Amygdala (tissue), 56 donors: ENCODE measurements around the gene SERAC1.

Source experiments
- DNase-seq, 56 donors: peaks; one replicate each; lab custom pipeline; 2025; lab: John Stamatoyannopoulos, UW

The SERAC1 gene

DNA sequence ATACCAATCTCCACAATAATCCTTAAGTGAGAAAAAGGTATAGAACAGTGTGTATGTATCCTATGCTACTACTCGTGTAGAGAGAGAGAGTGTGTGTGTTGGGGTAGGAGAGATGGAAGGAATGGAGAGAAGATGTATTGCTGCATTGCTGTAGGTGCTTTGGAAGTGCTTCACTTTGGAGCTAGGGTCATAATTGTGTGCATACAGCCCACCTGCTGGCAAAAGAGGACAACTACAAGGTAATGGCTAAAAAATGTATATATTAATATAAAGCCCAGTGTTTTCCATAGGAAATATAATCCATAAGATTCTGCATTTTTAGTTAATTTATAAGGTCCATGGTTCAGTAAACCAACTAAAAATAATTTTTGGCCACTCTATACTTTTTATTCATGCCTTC lies 36.1 kb downstream of the SERAC1 start:
- DNase-seq = no peak

DNA sequence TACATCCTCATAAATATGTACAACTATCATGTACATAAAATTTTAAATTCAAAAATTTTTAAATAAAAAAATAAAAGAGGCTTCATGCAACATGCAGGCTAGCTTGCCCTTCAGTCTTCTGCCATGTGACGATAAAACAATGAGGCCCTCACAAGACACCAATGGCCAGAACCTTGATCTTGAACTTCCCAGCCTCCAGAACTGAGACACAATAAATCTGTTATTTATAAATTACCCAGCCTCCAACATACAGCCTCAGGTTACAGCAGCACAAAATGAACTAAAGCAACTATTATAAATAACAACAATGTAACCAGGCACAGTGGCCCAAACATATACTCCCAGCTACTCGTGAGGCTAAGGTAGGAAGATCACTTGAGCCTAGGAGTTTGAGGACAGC lies 42.8 kb downstream of the SERAC1 start:
- DNase-seq = no peak

DNA sequence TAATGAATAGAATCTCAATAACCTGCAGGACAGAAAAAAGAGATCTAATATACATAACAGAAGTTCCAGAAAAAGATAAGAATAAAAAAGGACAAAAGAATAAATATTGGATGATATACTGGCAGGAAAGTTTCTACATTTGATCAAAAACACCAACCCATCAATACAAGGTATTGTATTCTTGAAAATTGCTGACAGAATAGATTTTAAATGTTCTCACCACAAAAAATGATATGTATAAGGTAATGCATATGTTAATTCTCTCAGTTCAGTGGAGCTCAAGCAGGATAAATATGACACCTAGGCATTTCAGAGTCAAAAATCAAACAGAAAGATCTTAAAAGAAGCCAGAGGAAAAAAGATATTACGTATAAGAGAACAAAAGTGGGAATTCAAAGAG lies 43.8 kb downstream of the SERAC1 start:
- DNase-seq = no peak

DNA sequence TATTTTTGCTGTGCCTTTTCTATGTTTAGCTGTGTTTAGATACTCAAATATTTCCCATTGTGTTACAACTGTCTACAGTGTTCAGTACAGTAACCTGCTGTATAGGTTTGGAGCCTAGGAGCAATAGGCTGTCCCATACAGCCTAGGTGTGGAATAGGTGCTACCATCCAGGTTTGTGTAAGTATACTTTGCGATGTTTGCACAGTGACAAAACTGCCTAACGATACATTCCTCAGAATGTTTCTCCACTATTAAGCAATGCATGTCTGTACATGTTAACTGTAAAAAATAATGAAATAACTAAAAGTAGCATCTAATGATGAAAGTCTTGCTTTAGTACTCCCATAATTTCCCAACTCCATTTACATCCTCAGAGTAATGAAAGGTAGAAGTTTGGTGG lies 46.0 kb downstream of the SERAC1 start:
- DNase-seq = no peak

DNA sequence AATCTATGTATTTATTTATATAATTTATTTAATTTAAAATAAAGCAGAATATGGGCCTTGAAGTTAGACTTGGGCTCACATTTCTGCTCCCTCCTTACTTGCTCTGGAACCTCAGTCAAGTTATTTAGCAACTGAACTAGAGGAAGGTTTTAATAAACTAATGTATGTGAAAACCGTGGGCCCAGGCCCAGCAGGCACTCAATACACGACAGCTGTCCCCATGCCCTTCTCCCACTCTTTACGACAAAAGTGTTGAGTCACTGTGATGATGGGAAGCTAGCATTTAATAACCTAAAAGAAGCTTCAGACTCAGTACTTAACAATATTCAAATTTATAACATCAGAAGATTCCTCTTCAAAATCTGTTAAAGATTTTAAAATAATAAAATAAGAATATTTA lies 46.7 kb downstream of the SERAC1 start:
- DNase-seq = peak in 14 of 56 donors; percentile 4 to 28 (median 10)

DNA sequence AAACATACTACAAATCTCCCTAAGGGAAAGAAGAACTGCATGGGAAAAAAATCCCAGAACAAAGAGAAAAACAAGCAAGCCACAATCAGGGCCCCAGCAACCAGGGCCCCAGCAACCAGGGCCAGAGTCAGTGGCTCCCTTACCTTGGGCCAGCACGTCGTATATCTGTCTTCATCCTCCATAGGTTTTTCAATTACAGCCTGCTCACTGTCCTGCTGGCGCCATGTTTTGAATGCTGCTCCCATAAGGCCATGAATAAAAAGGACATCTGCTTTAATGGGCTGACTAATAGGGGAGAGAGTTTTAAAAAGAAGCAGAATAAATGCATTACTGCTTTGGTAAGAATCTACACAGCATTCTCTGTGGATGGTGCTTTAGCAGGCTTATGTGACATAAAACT lies 49.2 kb downstream of the SERAC1 start:
- no peak for DNase-seq

DNA sequence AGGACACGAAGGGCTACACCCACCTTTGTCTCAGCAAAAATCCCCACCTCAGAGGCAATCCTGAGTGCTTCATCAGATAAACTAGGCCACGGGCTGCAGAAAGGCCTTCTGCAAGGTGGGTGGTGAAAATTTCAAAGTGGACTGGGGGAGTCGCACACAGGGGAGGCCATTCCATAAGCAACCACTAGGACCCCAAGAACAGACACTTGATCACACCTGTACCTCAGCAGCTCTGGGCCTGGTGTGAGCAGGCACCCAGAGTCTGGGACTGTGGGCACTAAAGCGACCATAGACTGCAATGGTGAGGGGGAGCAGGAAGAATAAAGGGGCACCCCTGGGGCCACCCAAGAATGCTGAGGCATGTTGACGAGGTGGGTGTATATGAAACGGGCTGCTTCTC lies 52.6 kb downstream of the SERAC1 start:
- DNase-seq = no peak

DNA sequence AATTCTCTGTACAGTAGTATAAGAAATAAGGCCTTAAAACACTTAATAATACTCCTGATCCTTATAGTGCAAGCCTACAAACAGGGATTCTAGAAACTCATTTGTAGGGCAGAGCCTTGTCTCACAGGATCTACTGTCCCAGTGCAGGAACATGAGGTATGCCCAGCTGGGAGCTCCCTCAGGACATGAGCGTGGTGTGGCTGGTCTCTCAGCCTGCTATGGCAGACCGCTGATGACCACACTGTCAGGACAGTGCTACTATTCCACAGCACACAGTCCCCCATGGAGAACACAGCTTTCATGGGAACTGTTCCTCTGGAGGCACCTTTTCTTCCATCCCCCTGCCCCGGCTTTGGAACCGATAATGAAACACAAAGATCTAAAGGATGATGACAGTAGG lies 53.0 kb downstream of the SERAC1 start:
- no peak for DNase-seq

DNA sequence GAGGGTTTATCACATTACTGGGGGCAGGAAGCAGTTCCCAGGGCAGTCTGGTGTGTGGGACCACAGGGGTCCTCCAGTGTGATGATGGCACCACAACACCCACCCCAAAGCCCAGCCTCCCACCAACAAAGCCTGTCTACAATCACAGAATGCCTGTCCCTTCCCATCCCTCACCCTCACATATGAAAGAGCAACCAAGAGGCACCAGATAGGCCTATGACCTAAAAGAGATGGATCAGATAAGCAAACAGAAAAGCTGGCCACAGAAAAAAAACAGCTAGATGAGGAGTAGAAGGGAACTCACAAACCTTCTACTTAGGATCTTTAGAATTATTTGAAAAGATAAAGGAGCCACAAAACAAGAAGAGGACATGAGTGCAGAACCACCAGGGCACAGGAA lies 54.3 kb downstream of the SERAC1 start:
- DNase-seq = no peak

DNA sequence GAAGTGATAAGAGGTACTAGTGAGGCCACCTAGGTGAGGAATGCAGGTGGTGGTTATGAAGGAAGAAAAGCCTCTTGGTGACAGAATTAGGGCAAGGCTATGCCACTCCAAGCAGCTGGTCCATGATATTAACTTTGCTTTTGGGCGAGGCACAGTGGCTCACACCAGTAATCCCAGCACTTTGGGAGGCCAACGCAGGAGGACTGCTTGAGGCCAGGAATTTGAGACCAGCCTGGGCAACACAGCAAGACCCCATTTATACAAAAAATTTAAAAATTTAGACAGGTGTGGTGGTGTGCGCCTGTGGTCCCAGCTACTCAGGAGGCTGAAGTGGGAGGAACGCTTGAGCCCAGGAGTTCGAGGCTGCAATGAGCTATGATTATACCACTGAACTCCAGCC lies 56.1 kb downstream of the SERAC1 start:
- no peak for DNase-seq

DNA sequence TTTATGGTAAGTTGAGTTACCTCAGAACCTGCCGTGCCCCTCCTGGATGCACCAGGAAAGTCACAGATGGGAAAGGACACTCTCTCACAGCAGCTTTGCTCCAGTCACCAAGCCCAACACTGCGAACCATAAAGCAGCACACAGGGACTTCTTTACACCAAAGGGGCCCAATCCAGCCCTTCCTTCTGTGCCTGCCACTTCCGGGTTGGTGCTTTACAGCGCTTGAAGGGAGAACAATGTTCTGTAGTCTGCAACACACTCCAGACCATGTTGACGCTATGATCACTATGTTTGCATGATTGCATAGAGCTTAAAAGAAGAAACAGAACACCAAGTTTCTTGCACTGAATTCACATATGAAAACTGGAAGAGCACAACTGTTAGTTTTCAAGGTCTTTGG lies 57.1 kb downstream of the SERAC1 start:
- DNase-seq = peak in 4 of 56 donors; percentile 7 to 16 (median 12)

DNA sequence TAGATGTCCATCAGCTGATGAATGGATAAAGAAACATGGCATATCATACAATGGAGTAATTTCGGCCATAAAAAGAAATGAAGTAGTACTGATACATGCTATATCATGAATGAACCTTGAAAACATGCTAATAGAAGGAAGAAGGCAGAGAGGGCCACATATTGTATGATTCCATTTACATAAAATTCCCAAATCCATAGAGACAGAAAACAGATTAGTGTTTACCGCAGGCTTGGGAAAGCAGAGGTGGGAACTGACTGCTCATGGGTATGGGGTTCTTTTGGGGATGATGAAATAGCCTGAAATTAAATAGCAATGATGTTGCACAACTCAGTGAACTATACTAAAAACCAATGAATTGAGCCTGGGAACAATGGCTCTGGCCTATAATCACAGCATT lies 58.3 kb downstream of the SERAC1 start:
- DNase-seq = no peak

DNA sequence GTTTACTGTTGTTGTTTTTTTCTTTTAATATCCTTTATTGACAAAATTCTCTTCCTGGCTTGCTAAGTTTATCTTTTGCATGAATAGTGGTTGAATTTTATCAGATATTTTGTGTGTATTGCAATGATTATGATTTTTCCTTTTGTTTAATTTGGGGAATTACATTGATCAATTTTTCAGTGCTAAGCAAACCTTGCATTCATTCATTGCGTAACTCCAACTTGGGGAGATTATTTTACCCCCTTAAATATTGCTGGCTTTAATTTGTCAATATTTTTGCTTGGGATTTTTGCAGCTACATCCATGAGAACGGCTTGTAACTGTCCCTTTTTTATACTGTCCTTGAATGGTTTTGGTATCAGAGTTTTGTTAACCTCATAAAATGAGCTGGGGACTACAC lies 63.4 kb downstream of the SERAC1 start:
- no peak for DNase-seq

DNA sequence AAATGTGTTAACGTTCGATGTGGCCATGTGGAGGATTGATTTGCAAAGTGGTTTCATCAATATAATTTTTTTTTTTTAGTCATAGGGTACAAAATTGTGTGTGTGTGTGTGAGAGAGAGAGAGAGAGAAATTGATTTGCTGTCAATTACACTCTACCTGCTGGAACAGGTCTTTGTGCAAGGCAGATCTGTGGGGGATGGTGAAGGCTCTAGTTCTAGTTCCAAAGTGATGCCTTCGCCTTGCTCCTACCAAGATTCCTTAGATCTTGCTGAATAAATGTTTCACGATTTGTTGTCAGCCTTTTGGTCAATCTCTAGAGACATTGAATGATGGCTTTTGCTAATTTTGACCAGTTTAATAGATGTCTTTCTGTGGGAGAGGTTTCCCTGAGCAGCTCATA lies 64.8 kb downstream of the SERAC1 start:
- DNase-seq = no peak

DNA sequence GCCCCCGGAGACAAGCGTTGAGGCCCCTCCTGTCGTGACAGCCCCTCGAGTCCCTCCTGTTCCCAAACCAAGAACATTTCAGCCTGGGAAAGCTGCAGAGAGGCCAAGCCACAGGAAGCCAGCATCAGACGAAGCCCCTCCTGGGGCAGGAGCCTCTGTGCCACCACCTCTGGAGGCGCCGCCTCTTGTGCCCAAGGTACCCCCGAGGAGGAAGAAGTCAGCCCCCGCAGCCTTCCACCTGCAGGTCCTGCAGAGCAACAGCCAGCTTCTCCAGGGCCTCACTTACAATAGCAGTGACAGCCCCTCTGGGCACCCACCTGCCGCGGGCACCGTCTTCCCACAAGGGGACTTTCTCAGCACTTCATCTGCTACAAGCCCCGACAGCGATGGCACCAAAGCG lies 72.4 kb downstream of the SERAC1 start:
- no peak for DNase-seq

DNA sequence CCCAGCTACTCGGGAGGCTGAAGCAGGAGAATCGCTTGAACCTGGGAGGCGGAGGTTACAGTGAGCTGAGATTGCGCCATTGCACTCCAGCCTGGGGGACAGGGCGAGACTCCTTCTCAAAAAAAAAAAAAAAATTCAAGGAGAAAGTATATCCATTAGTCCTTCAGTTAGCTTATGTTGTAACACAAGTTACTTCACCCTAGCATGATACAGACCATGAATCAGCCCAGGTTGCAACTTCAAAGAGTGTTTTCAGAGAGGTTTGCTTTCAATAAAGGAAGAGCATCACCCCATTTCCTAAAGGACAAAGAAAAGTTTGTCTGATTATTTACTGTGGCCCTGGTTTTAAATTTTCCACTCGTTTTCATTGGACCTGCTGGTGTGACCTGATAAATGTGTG lies 73.0 kb downstream of the SERAC1 start:
- DNase-seq = no peak

DNA sequence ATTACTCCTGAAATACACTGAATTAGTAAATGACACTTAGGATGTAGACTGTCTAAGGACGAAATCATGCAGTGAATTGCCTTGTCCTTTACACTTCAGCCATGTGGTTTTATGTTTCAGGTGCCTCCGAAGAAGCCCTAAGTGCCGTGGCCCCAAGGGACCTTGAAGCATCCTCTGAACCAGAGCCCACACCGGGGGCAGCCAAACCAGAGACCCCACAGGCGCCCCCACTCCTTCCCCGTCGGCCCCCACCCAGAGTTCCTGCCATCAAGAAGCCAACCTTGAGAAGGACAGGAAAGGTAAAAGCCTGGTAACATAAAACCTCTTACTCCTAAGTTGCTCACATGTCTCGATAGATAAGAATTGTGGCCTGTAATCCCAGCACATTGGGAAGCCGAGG lies 75.3 kb downstream of the SERAC1 start:
- no peak for DNase-seq

DNA sequence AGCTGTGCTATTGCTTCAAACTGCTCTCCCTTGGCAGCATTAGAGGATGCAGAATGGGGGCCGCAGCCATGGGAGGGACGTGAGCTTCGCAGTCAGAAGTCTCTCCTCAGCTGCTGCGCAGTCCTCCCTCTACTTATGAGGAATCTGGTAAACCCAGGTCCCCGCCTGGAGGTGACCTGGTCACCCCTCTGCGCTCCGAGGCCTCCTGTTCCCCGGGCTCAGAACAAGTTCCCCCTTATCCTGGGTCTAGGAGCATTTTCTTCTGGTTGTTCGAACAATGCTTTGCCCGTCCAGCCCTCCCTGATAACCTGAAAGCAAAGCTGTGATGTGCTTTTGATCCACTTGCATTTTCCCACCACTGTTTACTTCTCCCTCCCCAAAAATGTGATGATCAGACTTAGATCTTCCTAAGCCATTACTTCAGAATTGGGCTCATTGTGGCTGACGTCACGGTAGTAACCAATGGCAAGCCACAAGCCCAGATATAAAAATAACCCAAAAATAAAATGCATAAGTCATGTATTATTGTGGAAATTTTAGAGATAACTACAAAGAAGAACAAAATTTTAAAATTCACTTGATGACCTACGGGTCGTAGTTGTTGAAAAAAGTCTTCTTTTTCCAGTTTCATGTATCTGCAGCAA lies 80.7 kb downstream of the SERAC1 start:
- no peak for DNase-seq

DNA sequence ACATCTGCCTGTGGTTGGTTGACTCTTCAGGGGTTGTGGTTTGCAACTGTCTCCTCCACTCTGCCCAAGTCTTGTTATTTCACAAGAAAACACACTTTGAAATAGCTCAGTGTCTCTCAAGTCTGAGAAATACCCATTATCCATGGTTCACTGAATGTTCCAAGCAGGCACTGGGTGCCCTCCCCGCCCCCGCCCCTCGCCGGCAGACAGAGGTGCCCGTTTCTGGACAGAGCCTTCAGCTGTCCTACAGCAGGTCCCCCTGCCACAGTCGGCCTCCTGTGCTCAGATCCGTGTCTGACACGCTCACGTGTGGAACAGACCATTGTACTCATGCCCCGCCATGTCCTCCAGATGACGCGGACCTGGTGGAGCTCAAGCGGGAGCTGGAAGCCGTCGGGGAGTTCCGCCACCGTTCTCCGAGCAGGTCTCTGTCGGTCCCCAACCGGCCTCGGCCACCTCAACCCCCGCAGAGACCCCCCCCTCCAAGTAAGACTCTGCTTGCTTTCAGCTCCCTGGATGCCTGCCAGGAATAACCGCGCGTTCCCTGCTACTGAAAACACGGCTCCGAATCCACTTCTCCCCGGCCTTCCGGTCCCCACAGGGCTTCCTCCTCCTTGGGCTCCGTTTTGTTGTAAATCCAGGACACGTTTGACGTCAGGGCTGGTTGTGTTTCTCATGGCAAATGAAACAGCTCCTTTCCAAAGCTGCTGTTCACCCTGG lies 81.4 kb downstream of the SERAC1 start:
- peak in 16 of 56 donors; percentile 12 to 57 (median 30) for DNase-seq

DNA sequence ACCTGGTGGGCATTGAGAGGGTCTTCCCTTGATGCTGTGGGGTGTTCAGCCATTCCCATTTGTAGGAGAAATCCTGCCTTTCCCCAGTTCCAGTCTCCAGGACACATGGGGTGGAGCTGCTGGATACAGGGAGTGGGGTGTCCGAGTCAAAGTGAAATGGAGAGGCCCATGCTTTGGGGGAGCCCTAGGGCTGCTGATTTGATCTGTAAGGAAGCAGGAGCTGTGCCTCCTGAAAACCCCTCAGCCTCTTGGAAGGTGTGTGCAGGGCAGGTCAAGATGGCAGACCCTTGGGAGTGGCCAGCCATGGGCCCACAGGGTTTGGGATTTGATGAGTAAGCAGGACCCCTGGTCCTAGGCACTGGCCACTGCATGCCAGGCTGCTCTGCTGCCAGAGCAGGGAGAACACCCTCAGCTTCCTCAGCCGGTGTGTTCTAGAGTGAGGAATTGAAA lies 82.0 kb downstream of the SERAC1 start:
- no peak for DNase-seq

DNA sequence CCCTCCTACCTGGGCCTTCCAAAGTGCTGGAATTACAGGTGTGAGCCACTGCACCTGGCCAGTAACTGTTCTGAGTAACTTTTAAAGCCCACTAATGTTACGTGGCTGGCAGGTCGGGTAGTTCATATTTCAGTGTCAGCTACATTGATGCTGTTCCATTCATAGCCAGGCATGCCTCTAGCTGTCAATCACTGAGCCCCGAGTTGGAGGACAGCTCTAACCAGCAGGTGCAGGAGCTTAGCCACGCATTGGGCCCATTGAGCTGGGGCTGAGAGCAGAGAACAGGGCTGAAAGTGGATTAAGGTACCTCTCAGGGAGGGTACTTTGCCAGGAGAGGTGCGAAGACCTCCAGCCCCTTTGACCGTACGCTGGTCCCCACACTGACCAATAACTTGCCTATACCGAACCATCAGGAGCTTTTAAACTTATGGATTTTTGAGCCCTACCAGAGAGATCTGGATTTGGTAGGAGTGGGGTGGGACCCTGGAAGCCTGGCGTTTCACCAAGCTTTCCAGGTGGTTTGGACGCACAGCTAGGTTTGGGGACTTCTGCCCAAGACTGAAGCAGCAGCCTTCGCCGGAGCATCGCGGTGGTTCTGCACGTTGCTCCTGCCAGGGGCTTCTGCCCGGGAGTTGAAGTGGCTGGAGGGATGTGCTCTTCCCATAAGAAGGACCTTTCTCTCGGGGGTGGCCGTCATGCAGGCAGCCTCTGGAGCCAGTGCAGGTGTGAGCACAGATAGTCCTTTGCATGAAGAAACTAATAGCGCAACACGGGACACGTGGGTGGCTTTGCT lies 82.6 kb downstream of the SERAC1 start:
- no peak for DNase-seq
